HG03354 (cell line): ENCODE measurements around the gene ASTL.
A peak's percentile ranks its signal among the peaks of the same experiment; 100 is the strongest.

ENCODE experiments used
- ATAC-seq: cut with Tn5 transposase; IDR thresholded peaks from one replicate; pipeline ENCODE4 v1.9.1; 2021; ENCODE audit warnings: mild to moderate bottlenecking; ENCODE audit not compliant: unreplicated experiment, poor library complexity, severe bottlenecking

ASTL gene

GRCh38 chr2:96131813-96132745 lies 6.2 kb downstream of the ASTL start:
- ATAC-seq = no peak

DNA sequence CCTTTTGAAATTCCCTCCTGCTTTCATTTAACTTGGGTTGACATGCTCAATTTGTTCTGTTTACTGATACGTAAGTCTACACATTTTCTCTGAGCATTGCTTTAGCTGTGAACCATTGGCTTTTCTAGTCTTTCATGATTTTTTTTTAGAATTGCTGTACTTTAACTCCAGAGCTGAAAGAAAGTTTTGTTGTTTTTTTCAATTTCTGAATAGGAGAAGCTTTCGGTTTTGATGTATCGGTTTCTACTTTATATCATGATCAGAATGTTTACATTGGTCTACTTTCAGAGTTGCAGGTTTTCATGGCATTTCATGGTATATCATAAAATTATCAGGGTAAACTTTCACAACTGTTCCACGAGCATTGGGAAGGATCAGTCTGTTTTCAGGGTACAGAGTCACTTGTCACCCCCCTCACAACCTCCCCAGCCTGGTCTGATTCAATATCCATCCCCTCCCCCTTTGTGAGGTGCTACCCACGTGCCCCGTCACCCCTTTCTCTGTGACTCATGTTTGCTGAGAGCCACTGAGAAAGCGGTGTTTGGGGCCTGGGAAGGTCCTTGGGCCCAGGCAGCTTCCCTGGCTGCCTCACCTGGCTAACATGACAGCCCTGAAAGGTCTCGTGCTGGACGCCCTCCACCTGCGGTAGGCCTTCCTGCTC lies 7.0 kb downstream of the ASTL start:
- no peak for ATAC-seq

DNA sequence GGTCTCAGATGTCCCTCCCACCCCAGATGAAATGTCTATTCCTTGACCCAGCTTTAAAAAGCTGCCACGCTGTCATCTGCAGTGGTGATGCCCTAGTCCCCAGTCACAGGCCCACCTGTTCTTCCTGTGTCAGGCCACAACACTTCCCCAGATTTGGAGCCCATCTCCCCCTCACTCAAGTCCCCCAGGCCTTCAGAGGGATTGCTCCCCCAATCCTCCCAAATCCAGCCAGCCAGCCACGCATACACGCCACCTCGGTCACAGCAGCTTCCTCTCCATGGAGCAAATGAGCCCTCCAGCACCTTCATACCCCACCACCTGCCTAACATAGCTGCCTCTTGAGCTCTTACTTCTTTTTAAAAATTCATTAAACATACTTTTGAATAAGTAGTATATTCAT lies 7.8 kb downstream of the ASTL start:
- ATAC-seq = no peak

- no peak for ATAC-seq
Measured at GRCh38 chr2:96129528-96130120, 8.7 kb downstream of the ASTL start.

- no peak for ATAC-seq
Measured at GRCh38 chr2:96128456-96128855, 9.8 kb downstream of the ASTL start.

DNA sequence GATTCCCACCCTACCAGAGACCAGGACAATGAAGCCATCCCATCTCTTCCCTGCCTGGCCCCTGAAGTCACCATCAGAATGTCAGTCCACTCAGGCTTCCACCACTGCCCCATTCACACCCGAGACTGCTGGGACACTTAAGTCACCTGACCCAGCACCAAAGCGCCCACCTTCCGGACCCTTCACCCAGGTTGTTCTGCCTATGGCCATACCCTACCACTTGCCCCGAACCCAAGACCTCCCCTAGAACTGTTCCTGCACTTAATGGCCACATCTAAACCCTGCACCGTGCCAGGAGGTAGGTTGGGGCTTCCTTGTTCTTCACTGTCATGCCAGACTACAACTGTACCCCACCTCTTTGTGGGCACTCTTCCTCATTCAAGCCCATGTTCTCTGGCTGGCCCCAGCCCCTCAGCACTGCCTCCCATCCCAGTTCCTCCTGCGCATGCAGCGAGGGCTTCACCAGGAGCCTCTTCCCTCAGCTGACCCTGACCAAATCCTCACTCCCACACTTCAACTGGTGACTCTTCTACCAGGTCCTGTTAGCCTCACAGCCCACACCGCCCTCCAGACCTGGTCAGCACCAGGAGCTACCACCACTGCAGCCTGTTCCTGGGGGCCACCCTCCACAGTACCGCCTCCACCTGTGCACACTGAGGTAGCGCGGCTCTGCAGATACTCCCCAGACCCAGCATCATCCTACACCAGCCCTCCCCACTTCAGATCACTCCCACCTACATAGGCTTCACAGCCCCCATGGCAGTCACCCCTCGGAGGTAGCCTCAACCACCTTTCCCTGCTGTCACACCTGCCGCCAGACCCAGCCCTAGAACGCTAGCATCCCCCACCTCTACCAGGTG lies 13.7 kb downstream of the ASTL start:
- ATAC-seq = no peak

DNA sequence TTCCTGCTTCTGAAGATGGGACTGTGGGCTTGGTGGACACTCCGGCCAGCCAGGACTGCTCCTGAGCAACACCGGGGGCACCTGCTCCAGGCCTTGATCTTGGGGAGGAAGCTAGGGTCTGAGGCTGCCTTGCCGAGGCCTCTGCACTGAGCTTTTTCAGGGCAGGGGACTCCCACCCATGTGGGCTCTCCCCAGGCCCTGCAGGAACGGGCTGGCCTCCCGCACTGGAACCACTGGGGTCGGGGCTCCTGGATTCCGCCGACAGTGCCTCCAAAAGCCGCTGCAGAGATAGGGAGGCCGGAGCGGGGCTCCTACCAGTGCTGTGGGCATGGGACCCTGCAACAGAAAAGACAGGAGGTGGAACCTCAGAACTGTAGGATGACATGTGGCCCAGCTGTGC lies 14.4 kb downstream of the ASTL start:
- no peak for ATAC-seq

DNA sequence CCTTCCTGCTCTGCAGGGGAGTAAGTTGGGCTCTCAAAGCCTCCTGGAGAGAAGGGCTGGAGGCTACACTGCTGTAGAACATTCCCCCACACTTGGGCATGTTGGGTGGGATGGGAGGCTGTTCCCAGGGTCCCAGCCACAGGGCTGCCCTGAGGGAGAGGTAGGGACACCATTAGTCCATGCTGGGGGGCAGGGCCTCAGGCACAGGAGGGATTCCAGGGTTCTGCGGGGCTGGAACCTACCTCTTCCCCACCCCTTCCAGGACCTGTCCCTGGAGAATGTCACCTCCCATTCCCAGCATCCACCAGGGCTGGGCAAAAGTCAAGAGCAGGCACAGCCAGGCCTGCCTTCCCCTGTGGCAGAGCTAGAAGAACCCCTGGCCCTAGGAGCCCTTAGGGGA lies 15.0 kb downstream of the ASTL start:
- ATAC-seq = no peak

- no peak for ATAC-seq
Measured at GRCh38 chr2:96122391-96122790, 15.9 kb downstream of the ASTL start.

DNA sequence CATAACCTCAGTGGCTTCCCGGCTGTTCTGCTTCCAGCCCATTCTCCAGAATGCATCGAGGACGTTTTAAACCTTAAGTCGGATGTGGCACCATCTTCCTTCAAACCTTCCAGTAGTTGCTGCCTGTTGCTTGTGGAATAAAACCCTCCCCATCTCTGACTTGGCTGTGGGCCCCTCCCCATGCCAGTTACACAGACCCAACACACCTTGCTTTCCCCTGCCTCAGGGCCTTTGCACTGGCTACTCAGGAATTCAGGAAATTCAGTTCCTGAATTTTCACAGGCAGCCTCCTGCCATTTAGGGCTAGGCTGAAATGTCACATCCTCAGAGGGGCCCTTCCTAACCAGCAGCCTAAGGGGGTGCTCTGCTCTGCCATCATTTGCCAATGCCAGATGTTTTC lies 16.9 kb downstream of the ASTL start:
- ATAC-seq = no peak

DNA sequence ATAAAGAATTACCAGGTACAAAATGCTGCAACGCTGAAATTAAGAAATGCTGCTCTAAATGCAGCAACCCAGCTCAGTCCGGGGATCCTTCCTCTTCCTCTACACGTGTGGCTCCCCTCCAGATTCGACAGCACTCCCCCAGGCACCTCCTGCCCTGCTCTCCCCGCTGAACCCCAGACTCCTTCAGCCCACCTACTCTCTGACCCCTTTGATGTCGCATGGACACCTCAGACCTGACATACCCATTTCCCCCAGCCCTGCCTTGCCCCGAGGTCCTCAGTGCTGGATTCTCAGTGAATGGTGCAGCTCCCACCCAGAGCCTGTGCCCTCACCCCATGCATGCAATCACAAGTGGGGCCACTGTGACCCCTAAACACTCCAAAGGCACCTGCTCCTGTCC lies 17.3 kb downstream of the ASTL start:
- ATAC-seq = no peak

DNA sequence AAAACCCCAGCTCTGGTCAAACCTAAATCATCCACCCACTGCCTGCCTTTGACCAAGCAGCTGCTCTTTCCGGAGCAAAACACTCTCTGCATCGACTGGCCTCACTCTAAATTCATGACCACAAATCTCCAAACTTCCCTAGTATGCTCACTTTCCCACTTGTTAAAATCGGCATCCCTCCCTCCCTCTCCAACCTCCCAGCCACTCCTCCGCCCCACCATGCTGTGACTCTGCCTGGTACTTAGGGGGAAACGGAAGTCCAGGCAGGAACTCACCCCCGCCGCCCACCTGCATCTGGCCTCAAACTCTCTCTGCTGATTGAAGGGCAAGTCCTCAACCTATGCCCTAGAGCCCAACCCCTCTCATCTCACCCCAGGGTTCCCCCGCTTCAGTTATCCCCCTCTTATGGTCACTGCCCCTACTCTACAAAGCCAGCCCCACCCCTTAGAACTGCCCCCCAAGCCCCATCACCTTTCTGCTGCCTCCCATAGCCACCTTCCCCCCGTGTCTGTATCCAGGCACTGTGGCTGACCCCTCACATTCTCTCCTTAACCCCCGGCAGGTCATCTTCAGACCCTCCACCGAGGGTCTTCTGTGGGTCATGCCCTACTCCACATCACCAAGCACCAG lies 18.1 kb downstream of the ASTL start:
- no peak for ATAC-seq

DNA sequence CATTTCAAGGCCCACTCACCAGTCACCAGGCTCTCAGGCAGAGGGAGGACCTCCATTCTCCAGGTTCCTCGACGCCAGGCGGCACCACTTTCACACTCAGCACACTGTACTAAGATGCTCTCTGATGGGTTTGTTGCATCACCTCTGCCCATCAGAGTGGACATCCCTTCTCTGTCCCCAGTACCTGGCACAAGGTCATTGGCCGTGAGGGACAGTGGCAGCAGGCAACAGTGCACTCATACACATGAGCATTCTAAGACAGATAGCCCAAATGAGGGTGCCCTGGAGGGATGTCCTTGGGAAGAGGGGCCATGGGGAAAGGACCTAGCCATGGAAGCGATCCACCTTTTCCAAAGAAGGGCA lies 18.9 kb downstream of the ASTL start:
- no peak for ATAC-seq

- ATAC-seq = no peak
Measured at GRCh38 chr2:96118698-96119388, 19.5 kb downstream of the ASTL start.

DNA sequence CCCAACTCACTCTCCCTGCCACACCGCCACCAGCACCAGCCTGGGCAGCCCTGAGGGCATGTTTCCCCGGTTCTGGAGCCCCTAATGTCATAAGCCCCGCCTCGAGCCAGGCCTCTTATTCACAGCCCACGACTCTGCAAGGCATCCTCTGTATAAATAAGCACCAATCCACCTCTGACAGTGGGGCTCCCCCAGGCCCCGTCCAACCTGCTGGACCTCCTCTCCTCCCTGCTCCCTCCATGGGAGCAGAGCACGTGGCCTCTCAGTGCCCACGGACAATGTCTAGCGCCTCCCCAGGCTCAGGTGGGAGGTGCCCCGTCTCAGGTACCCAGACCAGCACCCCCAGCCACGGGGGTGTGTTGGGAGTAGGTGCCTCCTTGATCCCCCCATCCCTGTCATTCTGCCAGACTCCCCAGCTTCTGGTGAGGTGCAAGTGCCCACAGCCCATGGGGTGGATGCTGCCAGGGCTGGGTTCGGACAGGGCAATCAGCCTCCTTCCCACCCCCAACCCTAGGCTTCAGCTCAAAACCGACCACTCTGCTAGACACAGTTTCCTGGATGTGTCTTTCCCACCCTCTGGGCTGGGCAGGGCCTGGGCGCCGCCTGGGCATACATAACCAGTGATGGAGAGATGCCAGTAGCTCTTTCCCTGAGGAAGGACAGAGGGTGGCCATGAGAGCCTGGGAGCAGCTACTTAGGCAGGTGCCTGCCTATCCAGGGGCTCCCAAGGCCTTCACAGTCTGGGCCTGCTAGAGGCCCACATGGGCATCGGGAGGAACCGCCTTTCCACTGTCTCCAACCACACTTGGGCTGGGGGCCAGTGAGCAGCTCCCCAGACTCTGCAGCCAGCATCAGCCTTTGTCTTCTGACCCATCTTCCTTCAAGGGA lies 20.4 kb downstream of the ASTL start:
- ATAC-seq = no peak

GRCh38 chr2:96116879-96117533 lies 21.3 kb downstream of the ASTL start:
- ATAC-seq = peak; percentile 66

DNA sequence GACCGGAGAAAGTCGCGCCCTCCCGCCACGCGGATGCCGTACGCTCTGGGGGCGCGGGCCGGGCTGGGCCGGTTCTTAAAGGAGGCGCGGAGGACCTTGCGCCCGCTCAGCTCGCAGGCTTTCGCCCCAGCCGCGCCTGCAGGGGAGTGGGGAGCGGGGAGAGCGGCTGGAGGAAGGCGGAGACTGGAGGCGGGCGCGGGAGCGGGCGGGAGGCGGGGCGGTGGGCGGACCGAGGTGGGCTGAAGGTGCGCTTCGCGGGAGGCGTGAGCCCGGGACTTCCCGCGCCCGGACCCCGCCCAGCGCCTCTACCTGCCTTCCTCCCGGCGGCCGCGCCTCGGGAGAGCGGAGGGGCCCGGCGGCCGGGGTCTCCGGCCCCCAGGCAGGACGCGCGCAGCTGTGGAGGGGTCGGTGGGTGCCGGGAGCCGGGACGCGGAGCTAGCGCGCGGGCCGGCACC lies 21.9 kb downstream of the ASTL start, which contains the start of gene ADRA2B:
Gene ADRA2B (minus strand): TSS at position 148 of the 455 bp plus-strand sequence. CDS start 422 bp downstream, outside the sequence.
- ATAC-seq = peak; percentile 50
